HG02763 (cell line): ENCODE results near the gene HOXD3.

Experiments used
- ATAC-seq: cut with Tn5 transposase; IDR thresholded peaks from one replicate; pipeline ENCODE4 v1.9.1; 2021; ENCODE audit warnings: mild to moderate bottlenecking, moderate library complexity; ENCODE audit not compliant: unreplicated experiment

The HOXD3 gene

DNA sequence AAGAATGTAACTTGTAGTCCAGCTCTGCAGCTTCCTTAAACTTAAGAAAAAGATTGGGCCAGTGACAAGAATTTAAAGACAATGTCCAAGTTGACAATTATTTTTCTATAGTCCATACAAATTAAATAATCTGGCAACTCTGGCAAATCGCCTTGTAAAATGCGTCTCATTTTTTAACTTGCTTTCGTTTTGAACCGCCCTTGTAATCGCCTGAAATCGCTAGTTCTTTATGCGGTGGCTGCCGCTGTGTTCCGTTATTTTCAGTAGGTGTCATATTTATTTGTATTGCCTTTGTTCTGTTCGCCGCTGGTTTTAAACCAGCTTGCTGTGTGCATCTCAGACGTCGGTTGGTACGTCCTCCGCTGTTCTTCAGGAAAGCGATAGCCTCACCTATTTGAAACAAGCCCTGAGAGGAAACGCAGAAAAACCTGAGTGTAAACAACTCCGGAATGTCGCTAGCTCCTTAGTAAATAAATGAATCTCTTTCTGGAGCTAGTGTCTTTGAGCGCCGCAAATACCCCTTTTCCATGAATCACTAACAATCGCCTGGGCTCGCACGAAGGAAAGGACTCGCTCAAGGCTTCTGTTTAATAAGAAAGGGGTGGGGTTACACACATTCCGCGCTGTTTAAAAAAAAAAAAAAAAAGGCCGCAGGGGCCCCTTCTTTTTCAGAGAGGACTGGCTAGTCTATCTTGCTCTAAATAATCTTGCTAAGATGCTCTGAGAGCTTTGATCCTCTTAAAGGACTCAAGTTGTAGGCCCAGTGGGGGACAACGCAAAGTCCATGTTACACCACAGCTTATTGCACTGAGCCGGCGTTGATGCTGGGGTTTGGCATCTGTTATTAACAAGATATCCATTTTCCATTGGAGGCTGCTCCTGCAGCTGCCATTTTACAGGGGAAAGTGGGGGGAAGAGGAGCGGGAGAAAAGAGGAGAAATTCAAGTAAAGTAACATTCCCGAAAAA lies 24.6 kb upstream of the HOXD3 start:
- ATAC-seq = no peak

DNA sequence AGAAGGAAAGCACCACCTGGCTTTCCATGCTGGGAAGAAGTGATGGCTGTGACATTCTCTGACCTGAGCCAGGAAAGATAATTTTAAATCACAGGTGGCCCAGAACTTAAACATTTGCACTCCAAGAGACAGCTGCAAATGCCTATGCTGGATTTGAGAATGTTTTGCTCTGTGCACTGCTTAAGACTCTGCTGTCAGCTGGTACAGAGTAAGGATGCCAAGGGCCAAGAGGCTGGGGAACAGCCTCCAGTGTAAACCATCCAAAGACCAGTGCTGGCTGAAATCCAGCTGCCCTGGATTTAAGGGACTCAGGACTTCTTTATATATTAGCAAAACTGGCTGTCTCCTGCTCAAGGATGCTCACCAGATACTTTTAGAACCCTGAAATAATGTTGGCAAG lies 23.7 kb upstream of the HOXD3 start:
- ATAC-seq = no peak

DNA sequence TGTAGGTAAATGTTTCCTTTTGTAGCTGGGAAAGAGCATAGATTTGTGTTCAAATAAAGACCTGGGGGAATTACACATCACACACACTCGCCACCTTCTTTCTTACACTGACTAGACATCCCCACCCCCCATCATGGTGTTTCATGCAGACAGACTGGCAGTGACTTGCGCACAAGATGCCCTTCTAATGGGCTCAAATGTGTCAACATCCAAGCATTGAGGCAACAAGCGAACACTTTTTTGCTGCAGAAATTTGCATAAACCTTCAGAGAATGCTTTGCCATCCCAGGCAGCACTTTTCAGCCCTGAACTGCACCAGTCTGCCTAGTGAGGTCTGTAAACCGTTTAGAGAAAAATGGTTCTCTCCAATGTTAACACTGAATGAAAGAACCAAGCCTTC lies 23.1 kb upstream of the HOXD3 start:
- no peak for ATAC-seq

DNA sequence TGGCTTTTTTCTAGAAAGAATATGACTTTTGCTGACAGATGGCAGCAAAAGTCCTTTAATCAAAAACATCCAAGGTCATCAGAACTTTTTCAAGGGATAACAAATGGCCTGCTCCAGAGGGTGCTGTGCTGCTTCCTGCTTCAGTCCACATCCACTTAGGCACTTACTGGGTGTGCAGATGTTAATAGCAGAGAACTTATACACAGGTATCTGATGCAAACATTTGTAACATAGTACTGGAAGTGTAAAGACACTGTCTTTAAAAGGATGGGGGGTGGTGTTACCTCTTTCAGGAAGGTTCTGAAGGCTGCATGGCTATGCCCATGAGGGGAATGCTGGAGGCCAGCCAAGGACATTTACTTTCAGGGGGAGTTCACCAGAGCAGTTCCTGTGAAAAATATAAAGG lies 22.1 kb upstream of the HOXD3 start:
- ATAC-seq = no peak

DNA sequence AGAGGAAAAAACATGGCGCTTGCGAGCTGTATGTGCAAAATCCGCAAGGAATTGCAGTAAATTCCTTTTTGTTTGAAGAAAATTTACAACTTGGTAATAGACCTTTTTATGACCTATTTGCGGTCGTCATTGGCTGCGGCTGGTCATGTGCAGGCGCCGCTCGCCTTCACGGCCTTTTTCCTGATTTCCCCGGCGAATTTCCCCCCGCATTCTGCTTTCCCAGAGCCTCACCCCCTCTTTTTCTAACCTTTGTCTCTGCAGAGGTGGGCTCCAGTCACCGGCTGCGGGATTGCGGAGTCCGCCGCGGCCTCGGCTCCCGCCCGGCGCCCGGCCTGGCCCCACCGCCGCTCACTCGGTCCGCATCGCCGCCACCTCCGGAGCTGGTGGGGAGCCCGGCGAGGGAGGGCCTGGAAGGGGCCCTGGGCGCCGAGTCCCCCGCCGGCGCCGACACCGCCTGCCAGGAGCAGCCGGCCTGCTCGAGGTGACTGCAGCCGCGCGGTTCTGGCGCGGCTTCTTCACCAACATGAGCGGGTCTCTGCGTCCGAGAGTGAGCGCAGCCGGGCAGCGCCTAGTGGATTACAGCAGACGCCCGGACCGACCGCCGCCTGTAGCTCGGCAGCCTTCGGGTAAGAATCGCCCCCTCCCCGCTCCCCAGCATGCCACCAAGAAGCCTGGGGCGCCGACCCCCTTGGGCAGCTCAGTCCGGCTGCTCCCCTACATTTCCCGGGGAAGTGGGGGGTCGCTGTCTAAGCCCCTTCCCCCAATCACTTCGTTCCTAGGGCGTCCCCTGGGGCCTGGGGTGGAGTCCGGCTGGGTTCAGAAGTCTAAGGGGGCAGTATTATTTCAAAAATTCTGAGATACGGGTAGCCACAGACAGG lies 20.5 kb upstream of the HOXD3 start:
- ATAC-seq = no peak

DNA sequence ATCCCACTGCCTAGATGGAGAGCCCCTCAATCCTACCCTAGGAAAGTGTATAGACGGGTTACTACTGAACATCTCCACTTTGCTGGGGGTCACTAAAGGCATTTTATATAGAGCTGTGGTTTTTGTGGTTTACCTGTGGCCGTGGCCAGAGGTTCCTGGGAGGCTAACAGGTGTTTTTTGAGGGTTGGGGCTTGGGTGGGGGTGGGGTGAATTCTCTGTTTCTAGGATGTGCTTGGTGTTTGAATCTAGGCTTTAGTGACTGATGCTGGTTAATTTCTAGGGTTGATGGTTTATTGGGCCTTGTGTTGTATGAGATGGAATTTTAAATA lies 19.9 kb upstream of the HOXD3 start:
- ATAC-seq = no peak

DNA sequence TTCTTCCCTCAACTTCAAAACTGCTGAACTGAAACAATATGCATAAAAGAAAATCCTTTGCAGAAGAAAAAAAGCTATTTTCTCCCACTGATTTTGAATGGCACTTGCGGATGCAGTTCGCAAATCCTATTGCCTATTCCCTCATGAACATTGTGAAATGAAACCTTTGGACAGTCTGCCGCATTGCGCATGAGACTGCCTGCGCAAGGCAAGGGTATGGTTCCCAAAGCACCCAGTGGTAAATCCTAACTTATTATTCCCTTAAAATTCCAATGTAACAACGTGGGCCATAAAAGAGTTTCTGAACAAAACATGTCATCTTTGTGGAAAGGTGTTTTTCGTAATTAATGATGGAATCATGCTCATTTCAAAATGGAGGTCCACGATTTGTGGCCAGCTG lies 19.2 kb upstream of the HOXD3 start:
- ATAC-seq = no peak

DNA sequence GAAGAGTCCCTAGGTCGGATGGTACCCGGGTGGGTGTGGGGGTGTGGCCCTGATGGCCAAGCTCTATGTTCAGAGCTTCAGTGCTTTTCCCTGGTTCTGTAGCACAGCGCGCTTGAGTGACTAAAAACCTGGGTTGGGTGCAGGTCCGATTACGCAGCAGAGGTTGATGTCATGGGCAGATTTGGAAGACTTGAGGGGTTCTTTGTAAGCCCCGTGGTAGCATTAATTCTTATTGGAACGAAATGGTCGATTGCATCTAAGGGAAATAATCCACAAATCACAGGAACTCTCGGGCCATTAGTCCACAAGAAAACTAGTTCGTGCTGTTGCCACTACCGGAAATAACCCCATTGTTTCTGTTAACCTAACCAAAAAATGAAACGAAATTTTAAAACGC lies 18.6 kb upstream of the HOXD3 start:
- ATAC-seq = no peak

DNA sequence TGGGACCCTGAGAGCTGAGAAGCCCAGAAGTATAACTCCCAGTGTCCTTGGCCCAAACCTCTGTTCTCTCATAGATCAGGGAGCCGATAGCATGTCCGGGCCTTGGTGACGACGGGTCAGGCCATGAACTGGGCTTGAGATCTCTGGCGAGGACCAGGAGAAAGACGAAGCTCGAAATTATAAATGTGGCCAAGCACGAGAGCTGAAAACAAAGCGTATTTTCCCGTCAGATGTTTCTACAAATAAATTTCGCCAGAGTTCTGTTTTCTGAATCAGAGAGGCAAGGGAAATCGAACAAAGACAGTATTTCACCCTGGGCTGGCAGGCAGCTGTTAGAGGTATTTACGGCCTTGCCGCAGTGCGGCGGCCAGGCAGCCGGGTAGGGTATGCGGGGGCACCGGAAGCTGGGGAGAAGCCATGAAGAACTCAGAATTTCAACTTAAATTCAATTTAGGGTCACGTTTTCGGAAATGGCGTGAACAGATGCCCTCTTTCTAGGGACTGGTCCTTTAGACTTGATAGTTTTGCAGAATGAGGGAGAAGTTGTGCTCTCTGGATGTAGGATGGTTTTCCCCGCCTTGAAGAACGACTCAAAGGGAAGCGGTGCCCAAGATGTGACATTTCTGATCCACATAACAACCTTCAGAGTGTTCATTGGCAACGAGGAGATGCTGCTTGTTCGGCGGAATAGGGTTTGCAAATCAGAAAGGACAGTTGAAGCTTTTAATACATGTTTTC lies 18.0 kb upstream of the HOXD3 start:
- ATAC-seq = no peak

DNA sequence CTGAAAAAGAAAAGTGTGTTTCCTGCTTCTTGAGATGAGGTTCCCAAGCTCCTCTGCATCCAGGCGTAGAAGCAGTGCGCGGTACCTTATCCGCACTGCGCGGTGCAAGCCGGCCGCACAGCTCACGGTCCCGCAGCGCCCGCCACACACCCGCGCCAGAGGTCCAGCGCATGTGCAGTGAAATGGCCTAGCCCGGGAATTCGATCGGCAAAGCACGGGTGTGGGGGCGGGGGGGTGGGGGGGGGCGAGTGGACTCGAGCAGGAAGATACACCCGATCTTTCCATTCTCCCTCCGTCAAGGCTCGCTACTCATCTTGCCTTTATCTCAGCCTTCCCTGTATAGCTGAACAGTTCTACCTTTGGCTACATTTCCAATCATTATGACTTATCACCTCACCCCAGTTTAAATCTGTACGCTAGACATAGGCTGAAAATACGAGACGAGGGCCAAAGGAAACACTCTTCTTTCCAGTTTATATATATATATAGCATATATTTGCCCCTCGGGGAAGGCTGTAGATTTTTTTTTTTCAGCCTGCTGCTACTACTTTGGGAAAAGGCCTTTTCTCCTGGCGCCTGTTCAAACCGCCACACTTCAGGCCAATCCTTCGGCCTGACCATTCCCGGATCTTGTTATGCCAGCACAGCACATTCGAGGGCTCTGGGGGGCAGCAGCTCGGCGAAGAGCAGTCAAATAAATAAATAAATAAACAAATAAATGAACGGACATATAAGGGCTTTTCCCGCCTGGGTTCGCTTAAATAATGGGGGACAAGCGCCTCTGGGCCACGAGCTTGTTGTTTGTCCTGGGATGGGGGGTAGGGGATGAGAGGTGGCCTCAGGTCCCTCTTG lies 17.2 kb upstream of the HOXD3 start:
- no peak for ATAC-seq

DNA sequence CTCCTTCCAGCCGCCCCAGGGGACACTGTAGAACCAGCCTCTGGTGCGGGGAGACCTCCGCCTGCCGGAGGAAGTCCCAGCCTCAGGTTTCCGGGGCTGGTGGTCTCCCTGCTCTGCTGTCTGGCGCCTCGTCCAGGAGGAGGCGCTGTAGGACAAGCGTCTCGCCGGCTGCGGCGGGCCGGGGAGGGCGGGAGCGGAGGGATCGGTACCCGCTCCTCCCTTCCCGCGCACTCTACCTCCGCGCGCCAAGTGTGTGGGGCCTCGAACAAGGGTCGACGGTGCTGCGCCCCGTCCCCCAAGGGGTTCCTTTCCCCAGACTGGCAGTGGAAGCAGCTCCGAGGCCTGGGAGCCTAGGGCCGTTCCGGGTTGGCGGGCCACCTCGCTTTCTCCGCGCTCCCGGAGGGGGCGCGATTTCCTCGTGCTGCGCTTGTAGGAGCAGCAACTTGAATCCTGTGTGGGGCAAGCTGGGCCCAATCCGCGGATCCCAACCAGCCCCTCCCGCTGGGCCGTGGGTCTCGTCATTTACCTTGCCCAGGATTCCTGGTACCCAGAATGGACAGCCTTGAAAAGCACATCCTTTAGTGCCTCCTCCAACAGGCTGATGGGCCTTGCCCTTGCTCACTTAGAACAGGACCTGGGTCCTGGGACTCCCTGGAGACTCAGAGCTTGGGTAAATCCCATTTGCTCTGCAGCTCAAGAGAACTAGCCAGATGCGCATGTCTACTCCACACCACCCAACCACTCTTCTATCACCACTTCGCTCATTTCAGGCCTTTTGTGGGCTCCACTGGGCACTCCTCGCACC lies 16.4 kb upstream of the HOXD3 start:
- peak; percentile 90 for ATAC-seq

DNA sequence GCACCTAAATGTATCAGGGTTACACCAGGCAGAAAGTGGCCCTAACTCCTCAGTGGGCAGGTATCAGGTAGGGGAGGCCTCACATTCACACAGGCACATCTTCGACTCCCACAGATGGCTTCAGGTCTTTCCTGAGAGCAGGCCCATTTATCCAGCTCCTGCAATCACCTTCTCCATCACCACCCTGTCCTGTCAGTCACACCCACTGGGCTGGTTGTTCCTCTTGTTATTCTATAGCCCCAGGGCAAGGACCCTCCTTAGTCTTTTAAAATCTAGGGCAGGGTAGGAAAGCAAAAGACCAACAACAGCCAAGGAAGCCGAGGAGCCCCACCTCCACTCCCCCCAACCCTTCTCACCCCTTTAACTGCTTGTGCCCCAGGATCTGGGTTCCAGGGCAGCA lies 14.8 kb upstream of the HOXD3 start:
- ATAC-seq = no peak

DNA sequence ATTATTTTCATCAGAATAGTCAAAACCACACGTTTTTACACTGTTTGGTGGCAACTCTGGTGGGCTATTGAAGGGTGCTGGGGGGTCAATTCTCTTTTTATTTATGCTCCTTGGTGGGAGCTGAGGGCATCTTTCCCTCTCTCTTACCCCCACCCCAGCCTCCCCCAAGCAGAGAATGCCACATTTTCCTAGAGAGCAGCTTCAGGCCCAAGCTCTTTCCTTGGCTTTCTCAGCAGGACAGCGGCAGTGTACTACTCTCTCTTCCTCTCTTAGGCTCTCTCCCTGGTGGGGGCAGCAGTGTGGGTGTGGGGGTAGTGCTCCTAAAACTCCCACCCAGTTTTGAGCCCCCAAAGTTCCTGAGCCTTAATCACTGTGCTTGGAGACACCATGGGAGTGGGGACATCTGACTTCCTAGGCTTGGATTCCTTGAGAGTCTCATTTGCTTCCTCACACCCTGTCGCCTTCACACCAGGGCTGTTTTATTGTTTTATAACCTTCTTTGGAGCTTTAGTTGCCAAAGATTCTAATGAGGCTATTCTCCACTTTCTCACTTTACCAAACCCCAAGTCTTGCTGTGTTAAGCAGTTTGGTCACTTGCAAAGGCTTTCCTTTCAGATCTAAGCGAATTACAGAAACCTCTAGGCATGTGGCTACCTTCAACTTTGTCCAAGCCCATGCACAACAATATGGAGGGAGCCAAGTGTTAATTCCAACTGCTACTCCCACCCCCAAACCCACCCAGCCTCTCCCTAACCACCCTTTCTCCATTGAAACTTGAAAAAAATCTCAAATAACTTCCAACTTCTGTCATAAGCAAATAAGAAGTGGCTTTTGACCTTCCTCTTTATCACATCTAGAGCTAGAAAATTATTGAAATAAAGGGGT lies 11.8 kb upstream of the HOXD3 start:
- no peak for ATAC-seq

DNA sequence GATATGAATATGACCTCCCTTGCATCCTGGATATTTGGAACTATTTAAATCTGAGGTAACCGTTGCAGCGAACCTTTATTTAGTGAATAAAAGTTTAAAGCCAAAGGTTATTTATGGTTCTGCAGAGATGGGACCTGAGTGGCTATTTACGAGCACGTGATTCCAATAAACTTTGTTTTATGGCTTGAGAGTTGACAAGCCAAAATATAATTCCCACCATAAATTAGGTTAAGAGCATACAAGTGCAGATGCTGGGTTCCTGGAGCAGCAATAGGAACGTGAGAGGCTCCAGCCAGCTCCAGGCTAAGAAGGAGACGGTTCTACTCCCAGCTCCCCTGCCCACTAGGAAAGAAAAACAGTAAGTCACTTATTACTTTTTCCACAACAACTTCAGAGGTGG lies 11.0 kb upstream of the HOXD3 start:
- ATAC-seq = no peak

DNA sequence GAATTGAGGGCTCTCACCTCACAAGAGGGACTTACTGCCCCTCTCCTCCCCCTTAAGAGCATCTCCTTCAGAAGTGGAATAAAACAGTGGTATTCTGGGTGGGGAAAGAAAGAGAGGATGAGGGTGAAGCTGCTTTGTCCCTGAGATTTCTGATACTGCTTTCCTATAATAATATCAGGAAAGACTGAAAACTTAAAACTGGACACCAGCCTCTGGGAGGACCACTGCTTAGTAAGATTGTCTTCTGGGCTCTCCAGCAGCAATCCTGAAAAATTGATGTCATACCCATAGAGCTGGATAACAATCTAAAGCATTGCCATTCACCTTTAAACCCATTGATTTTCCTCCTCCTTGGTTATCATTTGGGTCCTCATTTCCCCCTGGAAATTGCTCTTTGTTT lies 10.5 kb upstream of the HOXD3 start:
- no peak for ATAC-seq

DNA sequence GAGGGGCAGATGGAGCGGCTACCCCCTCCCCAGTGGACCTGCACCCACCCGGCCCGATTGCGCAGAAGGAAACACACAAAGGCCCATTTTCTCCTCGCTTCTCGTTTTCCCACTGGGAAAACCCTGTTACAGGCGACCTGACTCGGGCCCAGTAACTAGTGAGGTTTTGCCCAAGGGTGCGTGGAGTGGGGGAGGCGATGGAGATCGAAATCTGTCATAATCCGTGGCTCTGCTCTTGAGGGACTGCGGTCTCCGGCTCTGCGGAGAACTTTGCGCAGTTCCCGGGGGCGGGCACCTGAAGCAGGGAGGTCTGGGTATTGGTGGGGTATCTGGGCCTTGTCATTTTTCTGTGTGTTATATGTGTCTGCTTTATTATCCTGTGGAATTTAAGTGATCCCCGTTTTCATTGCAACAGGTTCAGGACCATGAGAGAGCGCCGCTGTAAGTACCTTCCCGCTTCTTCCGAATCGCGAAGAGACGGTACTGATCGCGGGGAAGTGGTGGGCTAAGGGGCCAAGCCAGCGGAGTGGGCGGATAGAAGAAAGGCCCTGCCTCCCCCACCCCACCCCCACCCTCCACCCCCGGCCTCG lies 9.8 kb upstream of the HOXD3 start:
- no peak for ATAC-seq

DNA sequence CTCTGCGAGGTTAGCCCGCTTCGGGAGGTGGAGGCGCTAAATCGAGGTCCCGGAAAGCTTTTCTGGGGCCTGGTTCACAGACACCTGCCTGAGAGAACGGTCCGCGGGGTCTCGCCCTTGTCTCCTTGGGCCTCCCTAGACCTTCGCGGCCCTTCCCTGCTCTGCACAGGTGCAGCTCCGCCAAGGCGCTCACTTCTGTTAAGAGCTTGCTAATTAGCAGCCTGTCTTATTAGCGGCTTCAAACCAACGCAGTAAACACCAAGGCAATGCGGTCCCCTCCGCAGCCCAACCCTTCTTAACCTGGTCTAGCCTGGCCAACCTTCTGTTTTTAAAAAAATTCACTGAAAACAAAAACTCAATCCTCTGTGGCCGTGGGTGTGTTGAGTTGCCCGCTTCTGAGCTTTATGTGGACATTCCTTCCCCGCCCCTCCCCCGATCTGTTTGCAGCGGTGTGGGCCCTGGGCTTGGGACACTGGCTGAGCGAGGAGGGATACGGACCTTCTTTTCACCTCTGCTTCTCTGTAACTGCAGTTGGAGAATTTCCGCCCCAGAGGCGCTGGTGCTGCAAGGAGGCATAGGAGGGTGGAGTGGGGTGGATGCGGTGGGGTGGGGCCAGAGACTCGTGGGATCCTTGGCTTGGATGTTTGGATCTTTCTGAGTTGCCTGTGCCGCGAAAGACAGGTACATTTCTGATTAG lies 9.2 kb upstream of the HOXD3 start:
- ATAC-seq = no peak
